ENCODE results near the gene GALNT7.
"Not testable (repeated sequence)": the region's sequence is repeated elsewhere in the genome, so short reads cannot be mapped to it uniquely, and the experiment has no call there.

Gene GALNT7

GRCh38 chr4:173199553-173199952 lies 30.9 kb downstream of the GALNT7 start:
- DNase-seq, result no peak

GRCh38 chr4:173200103-173200884 lies 31.7 kb downstream of the GALNT7 start:
- DNase-seq, result no peak

- no peak for DNase-seq
These were observed 33.8 kb downstream of the GALNT7 start for GRCh38 chr4:173202395-173202794.

GRCh38 chr4:173205656-173206055 lies 37.0 kb downstream of the GALNT7 start:
- DNase-seq, result no peak

GRCh38 chr4:173208420-173208819 lies 39.8 kb downstream of the GALNT7 start:
- no peak for DNase-seq

- DNase-seq, result no peak
These were observed 42.6 kb downstream of the GALNT7 start for GRCh38 chr4:173211222-173211621.

GRCh38 chr4:173211838-173212237 lies 43.2 kb downstream of the GALNT7 start:
- no peak for DNase-seq

- no peak for DNase-seq
These were observed 43.8 kb downstream of the GALNT7 start for GRCh38 chr4:173212379-173212778.

- DNase-seq, result no peak
These were observed 44.7 kb downstream of the GALNT7 start for GRCh38 chr4:173213296-173213695.

- DNase-seq, result no peak
These were observed 45.6 kb downstream of the GALNT7 start for GRCh38 chr4:173214231-173214630.

- DNase-seq, result no peak
These were observed 46.0 kb downstream of the GALNT7 start for GRCh38 chr4:173214661-173215060.

- no peak for DNase-seq
These were observed 48.5 kb downstream of the GALNT7 start for GRCh38 chr4:173217075-173217474.

GRCh38 chr4:173217727-173218126 lies 49.1 kb downstream of the GALNT7 start:
- no peak for DNase-seq

- no peak for DNase-seq
These were observed 50.0 kb downstream of the GALNT7 start for GRCh38 chr4:173218411-173219125.

- not testable (repeated sequence) for DNase-seq
These were observed 50.5 kb downstream of the GALNT7 start for GRCh38 chr4:173219126-173219437.

GRCh38 chr4:173223743-173224142 lies 55.1 kb downstream of the GALNT7 start:
- DNase-seq, result no peak

- DNase-seq, result no peak
These were observed 57.8 kb downstream of the GALNT7 start for GRCh38 chr4:173226401-173226888.

GRCh38 chr4:173227756-173228155 lies 59.1 kb downstream of the GALNT7 start:
- DNase-seq, result no peak

- no peak for DNase-seq
These were observed 61.5 kb downstream of the GALNT7 start for GRCh38 chr4:173230062-173230461.

- no peak for DNase-seq
These were observed 63.3 kb downstream of the GALNT7 start for GRCh38 chr4:173231916-173232315.

GRCh38 chr4:173233857-173234256 lies 65.2 kb downstream of the GALNT7 start:
- no peak for DNase-seq

- DNase-seq, result no peak
These were observed 66.4 kb downstream of the GALNT7 start for GRCh38 chr4:173235050-173235449.

GRCh38 chr4:173236301-173236700 lies 67.7 kb downstream of the GALNT7 start:
- no peak for DNase-seq

- no peak for DNase-seq
These were observed 68.5 kb downstream of the GALNT7 start for GRCh38 chr4:173237152-173237551.

All from NCI-H1048 (cell line).